ENCODE data around the gene ANKRD60.

Gene ANKRD60

DNA sequence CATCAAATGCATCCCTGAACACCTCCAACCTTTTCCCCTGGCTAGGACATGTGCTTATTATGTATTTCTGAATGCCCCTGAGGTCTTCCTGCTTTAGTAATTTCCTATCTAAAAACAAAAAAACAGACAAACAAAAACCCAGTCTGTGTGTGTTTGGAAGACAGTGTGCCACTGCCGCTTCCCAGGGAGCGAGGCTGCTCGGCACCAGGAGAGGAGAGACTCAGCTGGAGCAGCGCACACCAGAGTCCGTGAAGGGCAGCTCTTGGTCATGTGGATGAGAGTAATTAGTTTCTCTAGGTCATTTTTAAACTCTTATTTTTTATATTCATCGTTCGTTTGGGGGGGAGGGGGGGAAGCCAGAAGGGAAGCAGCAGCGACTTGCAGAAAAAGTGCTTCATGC is 10.0 kb upstream of the ANKRD60 start:
- H3K27ac ChIP-seq = no peak overlapping the region
- no peak overlapping the region for H3K4me3 ChIP-seq (ENCODE audit: low read depth in 1 of 2, low read length in 1 of 2)
- H3K4me1 ChIP-seq (ENCODE audit: control insufficient read depth in 1 of 2, insufficient read depth in 1 of 2, low read depth in 1 of 2, low read length in 1 of 2) = peaks cover 9 to 12% of the 10 kb centered on the region in 2 experiments
- TF ChIP-seq, protein P1, sequence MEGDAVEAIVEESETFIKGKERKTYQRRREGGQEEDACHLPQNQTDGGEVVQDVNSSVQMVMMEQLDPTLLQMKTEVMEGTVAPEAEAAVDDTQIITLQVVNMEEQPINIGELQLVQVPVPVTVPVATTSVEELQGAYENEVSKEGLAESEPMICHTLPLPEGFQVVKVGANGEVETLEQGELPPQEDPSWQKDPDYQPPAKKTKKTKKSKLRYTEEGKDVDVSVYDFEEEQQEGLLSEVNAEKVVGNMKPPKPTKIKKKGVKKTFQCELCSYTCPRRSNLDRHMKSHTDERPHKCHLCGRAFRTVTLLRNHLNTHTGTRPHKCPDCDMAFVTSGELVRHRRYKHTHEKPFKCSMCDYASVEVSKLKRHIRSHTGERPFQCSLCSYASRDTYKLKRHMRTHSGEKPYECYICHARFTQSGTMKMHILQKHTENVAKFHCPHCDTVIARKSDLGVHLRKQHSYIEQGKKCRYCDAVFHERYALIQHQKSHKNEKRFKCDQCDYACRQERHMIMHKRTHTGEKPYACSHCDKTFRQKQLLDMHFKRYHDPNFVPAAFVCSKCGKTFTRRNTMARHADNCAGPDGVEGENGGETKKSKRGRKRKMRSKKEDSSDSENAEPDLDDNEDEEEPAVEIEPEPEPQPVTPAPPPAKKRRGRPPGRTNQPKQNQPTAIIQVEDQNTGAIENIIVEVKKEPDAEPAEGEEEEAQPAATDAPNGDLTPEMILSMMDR (IDR thresholded peaks at IDR 0.05) = no peak
- no peaks in the 10 kb centered on the region for H3K9me3 ChIP-seq
- H3K36me3 ChIP-seq = peaks cover 80% of the 10 kb centered on the region
- H3K27me3 ChIP-seq = peaks cover 29% of the 10 kb centered on the region

DNA sequence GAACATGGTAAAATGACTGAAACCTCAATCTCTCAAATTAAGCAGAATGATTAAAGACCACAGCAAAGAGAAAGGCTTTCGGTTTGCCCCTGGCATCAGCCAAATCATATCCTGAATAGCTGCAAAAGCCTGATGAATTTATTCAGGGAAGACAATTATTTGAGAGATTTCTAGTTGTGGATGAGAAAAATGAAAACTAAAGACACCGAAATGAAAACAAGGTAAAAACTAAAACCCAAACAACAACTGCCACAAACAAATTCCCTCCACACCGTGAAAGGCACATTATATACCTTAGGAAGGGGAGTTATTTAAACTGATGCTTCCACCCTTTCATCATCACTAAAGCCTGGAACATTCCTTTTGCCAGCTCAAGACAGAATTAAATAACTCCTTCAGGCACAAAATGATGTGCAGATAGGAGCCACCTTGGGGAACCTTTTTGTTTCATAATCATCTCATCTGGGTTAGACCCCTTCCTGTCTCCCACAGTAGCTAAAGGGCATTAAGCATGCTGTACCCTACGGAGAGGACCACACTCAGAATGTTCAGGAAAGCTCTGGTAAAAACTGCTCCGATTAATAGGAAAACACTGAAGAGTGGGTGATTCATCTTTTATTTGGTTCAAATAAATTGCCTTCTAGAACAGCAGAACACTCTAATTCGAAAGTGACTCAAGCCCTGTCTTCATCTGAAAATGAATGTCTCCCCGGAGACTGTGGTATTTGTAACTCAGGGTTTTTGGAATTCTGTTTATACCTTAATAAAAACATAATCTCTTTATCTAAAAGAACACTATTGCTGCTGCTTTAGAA is 9.1 kb upstream of the ANKRD60 start:
- TF ChIP-seq, protein P1 (IDR thresholded peaks at IDR 0.05) = no peak
- peaks cover 80% of the 10 kb centered on the region for H3K36me3 ChIP-seq
- peaks cover 9 to 12% of the 10 kb centered on the region in 2 experiments for H3K4me1 ChIP-seq (ENCODE audit: control insufficient read depth in 1 of 2, insufficient read depth in 1 of 2, low read depth in 1 of 2, low read length in 1 of 2)
- peaks cover 38% of the 10 kb centered on the region for H3K27me3 ChIP-seq
- peak overlapping the region; percentile 60 for H3K27ac ChIP-seq
- H3K4me3 ChIP-seq (ENCODE audit: low read depth in 1 of 2, low read length in 1 of 2) = peak overlapping the region; percentile 53 to 59
- H3K9me3 ChIP-seq = no peaks in the 10 kb centered on the region

DNA sequence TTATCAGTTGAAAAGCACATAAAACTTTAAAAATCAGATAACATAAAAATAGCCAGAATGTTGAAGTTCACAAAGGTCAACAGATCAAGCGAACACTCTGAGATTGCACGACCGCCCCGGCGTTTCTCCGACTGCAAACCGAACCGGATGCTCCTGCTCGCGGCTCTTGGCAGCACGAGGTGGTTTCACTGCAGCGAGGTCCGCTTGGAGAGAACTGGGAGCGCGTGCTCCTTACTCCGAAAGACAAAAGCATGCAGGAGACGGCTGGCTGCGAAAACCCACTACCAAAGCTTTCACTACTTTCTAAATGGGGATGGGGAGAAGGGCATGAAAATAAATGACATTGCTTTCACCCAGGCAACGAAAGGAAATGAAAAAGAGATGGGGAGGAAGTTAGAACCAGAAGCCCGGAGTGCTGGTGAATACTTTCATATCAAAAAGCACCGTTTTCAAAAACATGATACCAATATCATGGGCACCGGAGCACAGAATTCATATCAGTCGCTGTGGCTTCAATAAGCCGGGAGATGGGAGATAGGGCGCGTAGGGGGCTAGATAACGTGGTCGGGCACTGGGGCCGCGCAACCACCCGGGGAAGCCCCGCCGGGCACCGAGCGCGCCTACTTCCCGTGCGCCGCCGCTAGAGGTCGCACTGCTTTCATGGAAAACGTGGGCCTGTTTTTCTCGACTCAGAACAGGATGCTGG is 8.3 kb upstream of the ANKRD60 start:
- TF ChIP-seq, protein P1 (IDR thresholded peaks at IDR 0.05) = peak; percentile 95
- Histone ChIP-seq H3K4me3 (ENCODE audit: low read depth in 1 of 2, low read length in 1 of 2) (peak overlapping the region; percentile 53 to 59), H3K36me3 (peaks cover 80% of the 10 kb centered on the region), H3K27ac (peak overlapping the region; percentile 60), H3K27me3 (peaks cover 45% of the 10 kb centered on the region), H3K4me1 (ENCODE audit: control insufficient read depth in 1 of 2, insufficient read depth in 1 of 2, low read depth in 1 of 2, low read length in 1 of 2) (peaks cover 9 to 12% of the 10 kb centered on the region in 2 experiments), H3K9me3 (no peaks in the 10 kb centered on the region)

DNA sequence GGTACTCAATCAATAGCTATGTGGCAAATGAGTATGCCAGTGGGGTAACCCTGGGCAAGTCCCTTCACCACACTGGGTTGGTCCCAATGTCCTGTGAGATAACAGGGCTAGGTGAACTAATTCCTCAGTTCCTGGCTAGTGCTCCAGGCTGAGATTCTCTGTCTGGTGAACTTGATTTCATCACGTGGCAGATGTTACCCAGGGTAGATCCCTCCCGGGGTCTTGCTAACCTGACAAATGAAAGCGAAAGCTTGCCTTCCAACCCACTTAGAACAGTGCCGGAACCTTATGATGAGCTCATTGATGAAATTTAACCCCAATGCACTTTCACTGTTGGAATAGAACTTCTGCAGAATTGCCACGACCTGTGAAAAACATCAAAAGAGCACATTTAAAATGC is 6.6 kb upstream of the ANKRD60 start:
- Histone ChIP-seq H3K36me3 (peaks cover 71% of the 10 kb centered on the region), H3K4me3 (ENCODE audit: low read depth in 1 of 2, low read length in 1 of 2) (no peak overlapping the region), H3K9me3 (no peaks in the 10 kb centered on the region), H3K27ac (no peak overlapping the region), H3K27me3 (peaks cover 63% of the 10 kb centered on the region), H3K4me1 (ENCODE audit: control insufficient read depth in 1 of 2, insufficient read depth in 1 of 2, low read depth in 1 of 2, low read length in 1 of 2) (peaks cover 9 to 12% of the 10 kb centered on the region in 2 experiments)
- TF ChIP-seq, protein P1 (IDR thresholded peaks at IDR 0.05) = no peak

DNA sequence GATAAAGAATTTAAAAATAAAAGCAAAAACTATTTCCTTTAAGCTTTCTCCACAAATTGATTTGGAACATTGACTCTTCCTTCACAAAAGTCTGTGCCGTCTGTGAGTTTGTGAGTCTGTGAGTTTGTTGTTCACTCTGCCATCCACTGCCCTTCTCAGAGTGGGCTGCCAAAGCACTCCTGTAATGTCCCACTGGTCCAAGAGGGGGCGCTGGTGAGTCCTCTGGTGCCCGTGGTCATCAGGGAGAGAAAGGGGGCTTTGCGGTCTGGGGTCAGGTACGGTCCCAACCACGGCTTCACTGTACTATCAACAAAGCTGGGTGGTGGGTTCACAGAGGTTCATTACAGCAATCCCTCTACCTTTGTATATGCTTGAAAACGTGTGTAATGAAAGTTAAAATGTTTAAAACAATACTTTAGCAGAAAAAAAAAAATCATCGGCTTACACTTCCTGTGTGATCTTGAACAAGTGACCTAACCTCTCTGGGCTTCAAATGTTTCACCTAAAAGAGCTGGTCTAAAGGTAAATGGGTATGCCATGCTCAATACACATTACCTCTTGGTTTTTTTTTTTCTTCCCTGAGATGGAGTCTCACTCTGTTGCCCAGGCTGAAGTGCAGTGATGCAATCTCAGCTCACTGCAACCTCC is 5.6 kb upstream of the ANKRD60 start:
- Histone ChIP-seq H3K27ac (no peak overlapping the region), H3K4me1 (ENCODE audit: control insufficient read depth in 1 of 2, insufficient read depth in 1 of 2, low read depth in 1 of 2, low read length in 1 of 2) (peaks cover 9 to 12% of the 10 kb centered on the region in 2 experiments), H3K27me3 (peaks cover 73% of the 10 kb centered on the region), H3K9me3 (no peaks in the 10 kb centered on the region), H3K4me3 (ENCODE audit: low read depth in 1 of 2, low read length in 1 of 2) (no peak overlapping the region), H3K36me3 (peaks cover 61% of the 10 kb centered on the region)
- TF ChIP-seq, protein P1 (IDR thresholded peaks at IDR 0.05) = peak; percentile 56

Measured in neutrophil (primary cell).